ENCODE measurements around the gene MICOS13.
A peak's percentile ranks its signal among the peaks of the same experiment; 100 is the strongest.

MICOS13 gene, protein sequence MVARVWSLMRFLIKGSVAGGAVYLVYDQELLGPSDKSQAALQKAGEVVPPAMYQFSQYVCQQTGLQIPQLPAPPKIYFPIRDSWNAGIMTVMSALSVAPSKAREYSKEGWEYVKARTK

DNA sequence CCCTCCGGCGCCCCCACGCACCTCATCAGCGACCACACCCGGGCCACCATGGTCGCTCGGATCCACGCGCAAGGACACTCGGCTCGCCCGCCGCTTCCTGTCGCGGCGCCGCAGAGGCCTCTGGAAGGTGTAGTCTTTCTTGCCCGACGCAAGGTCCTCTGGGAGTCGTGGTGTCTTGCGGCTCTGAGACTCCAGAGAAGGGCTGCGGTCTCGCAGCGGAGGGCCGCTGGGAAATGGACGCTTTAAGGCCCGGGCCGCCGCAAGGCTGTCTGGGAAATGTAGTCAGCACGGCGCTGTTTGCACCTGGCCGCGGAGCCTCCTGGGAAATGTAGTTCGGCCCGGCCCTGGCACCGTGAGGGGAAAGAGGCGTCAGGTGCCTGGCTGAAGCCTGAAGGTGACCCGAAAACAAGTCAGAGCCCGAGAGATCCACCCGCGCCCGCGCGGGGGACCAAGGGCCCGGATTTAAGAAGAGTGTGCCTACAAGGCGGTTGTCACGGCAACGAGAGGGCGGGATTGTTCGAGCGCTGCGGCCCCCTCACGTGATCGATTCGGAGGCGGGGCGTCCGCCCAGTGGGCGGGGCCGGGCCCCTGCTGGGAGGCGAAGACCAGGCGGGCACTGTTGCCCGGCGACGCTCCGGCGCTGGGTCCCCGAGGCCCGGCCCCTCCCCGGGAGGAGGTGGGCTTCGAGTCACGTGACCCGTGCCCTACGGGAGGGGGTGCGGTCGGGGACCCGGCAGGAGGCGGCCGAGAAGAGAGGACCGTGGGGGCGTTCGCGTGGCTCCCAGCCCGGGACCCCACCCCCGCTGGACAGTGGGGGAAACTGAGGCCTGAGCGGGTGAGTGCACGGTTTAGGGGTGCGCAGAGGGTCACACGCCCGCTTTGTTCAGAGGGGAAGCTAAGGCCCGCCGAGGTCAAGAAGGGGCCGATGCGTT, at the start of gene MICOS13, which contains the start of gene HSD11B1L:
MICOS13 (minus strand) TSS at position 80 of the 932 bp plus-strand sequence; CDS start at position 50, 30 bp downstream.
HSD11B1L (plus strand) TSS at position 591 of the 932 bp plus-strand sequence. CDS start 3,806 bp downstream, outside the sequence.
- Mint-ChIP-seq H3K4me1 (ENCODE audit: low read depth) (peaks cover 22% of the 10 kb centered on the region), H3K4me3 (peak within 1 kb of the TSS; percentile 92), H3K27me3 (peaks cover 11% of the 10 kb centered on the region), H3K9me3 (no peaks in the 10 kb centered on the region), H3K36me3 (ENCODE audit: low read depth) (peaks cover 32% of the 10 kb centered on the region), H3K27ac (peak within 1 kb of the TSS; percentile 89)
- intact Hi-C loops (cut with micrococcal nuclease) = loop anchor here (1.0 to 2.0 kb wide), 2 partner anchors 40 to 58 kb away; partner anchors contain the start of genes CATSPERD, LONP1, SAFB and SAFB2

DNA sequence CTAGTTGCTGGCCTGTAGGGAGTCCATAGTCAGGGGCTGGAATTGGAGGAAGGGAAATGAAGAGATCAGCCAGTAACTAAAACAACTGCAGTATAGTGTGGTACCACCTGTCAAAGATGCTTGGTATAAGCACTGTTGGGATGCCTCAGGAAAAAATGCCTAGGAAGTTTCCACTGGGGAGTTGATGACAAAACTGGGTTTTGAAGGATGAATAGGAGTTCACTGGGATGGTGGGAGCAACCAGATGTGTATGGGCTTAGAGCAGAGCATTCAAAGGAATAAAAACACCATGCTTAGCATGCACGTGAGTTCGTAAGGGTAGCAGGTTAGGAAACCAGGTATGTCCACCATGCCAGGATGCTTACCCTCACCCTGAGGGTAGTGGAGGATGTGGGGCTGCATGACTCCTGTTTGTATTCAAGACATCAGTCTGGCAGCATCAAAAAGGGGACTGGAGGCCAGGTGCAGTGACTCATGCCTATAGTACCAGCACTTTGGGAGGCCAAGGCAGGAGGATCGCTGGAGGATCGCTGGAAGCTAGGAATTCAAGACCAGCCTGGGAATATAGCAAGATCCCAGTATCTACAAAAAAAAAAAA, 47.2 kb upstream of the MICOS13 start:
- no peaks in the 10 kb centered on the region for H3K9me3 Mint-ChIP-seq
- peaks cover 7% of the 10 kb centered on the region for H3K27me3 Mint-ChIP-seq
- no peak overlapping the region for H3K27ac Mint-ChIP-seq
- no peaks in the 10 kb centered on the region for H3K4me1 Mint-ChIP-seq (ENCODE audit: low read depth)
- no peak overlapping the region for H3K4me3 Mint-ChIP-seq
- no peaks in the 10 kb centered on the region for H3K36me3 Mint-ChIP-seq (ENCODE audit: low read depth)
- intact Hi-C loops (cut with micrococcal nuclease) = no loop called here

DNA sequence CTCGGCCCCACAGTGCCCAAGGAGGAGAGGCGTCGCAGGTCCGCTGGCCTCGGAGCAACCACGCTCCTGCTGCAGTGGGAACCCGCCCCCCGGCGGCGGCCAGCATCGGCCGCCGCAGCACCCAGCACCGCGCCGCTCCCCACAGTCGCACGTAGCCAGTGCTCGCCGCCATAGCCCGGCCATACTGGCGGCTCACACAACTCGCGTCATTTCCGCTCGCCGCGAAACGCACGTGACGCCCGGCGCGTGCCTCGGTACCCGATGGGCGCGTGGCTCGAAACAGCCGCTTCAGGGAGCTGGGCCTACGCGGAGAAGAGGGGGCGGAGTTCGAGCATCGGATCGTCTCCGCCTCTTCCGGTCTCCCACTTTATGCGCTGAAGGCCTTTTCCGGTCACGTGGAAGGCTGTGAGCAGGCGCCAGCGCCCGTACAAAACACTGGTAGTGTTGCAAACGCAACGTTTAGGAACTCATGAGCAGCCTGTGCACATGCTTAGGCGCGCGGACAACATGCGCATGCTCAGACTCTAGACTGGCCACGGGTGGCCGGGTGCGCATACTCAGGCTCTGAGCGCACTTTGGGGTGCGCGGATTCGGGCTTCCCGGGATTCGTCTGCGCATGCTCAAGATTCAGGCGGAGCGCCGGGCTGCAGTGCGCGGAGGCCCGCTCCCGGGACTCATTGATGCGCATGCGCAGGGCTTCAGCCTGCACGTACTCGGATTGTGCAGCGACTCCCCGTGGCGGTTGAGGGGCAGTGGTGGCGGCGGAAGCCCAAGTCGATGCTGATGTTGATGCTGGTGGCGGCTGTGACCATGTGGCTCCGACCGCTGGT, 39.9 kb upstream of the MICOS13 start, which contains the start of the genes CATSPERD and LONP1:
CATSPERD (plus strand) TSS at position 677 of the 830 bp plus-strand sequence; CDS start at position 778, 101 bp downstream.
LONP1 (minus strand) TSS at position 186 of the 830 bp plus-strand sequence; CDS start at position 172, 14 bp downstream.
- peaks cover 29% of the 10 kb centered on the region for H3K4me1 Mint-ChIP-seq (ENCODE audit: low read depth)
- peaks cover 13% of the 10 kb centered on the region for H3K36me3 Mint-ChIP-seq (ENCODE audit: low read depth)
- H3K9me3 Mint-ChIP-seq = no peaks in the 10 kb centered on the region
- intact Hi-C loops (cut with micrococcal nuclease) = loop anchor here (1.0 to 2.0 kb wide), 3 partner anchors 30 to 185 kb away; partner anchors contain the start of genes MICOS13, RPL36 and VMAC
- peaks cover 2% of the 10 kb centered on the region for H3K27me3 Mint-ChIP-seq
- peak within 1 kb of the TSS; percentile 93 for H3K27ac Mint-ChIP-seq
- H3K4me3 Mint-ChIP-seq = peak within 1 kb of the TSS; percentile 85

DNA sequence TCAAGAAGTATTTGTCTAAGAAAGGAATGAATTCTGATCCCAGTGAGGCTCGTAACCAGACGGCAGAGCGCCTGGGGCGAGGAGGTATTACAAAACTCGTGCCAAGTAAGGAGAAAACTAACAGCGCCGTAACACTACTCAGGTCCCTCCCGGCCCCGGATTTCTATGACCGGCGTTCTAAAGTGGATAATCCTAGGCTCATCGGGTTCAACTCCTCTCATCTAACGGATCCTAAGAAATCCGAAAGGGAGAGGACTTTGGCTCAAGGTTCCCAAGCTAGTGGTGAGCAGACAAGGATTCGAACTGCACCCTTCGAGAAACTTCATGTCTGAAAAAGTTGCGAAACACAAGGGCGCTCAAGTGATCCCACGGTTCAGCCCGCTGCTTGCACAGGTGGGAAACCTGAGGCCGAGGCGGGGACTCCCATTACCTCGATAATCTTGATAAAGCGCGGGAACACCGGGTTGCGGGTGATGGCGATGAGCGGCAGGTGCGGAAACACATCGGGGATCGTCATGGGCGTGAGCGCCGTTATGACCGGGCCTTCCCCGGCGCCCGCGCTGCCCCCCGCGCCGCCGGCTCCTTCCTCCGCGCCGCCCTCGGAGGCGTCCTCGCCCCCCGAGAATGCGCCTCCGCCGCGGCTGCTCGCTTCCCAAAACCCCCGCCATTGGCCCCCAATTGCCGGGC, 39.1 kb upstream of the MICOS13 start:
- Mint-ChIP-seq H3K27ac (peak overlapping the region; percentile 93), H3K27me3 (peaks cover 2% of the 10 kb centered on the region), H3K36me3 (ENCODE audit: low read depth) (peaks cover 18% of the 10 kb centered on the region), H3K4me3 (peak overlapping the region; percentile 85), H3K9me3 (no peaks in the 10 kb centered on the region), H3K4me1 (ENCODE audit: low read depth) (peaks cover 29% of the 10 kb centered on the region)
- intact Hi-C loops (cut with micrococcal nuclease) = no loop called here

DNA sequence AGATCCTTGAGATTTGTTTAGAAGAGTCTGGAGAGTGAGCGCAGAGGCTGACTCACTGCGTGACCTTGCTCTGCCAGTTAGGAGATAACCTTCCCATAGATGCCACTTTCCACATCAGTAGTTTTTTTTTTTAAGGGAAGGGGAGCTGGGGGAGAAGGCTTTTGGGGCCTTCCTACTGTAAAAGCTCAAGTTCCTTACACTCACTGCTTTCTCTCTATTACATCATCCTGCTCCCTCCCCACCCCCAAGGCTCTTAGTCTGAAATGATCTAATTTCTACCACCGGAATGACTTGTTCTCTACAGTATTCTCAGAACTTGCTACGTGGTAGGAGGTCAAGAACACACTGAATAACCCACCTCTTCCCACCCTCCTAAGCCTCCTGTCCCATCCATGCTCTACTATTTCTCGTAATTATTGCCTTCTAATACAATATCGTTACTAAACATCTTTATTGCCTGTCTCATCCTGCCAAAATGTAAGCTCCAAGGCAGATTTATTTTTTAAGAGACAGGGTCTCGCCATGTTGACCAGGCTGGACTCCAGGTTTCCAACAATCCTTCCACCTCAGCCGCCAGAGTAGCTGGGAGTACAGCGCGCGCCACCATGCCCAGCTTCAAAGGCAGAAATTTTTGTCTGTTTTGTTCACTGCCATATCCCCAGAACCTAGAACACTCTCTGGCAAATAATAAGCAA, 38.4 kb upstream of the MICOS13 start:
- H3K4me1 Mint-ChIP-seq (ENCODE audit: low read depth) = peaks cover 29% of the 10 kb centered on the region
- peaks cover 2% of the 10 kb centered on the region for H3K27me3 Mint-ChIP-seq
- peak overlapping the region; percentile 93 for H3K27ac Mint-ChIP-seq
- H3K4me3 Mint-ChIP-seq = peak overlapping the region; percentile 85
- H3K36me3 Mint-ChIP-seq (ENCODE audit: low read depth) = peaks cover 25% of the 10 kb centered on the region
- H3K9me3 Mint-ChIP-seq = no peaks in the 10 kb centered on the region
- intact Hi-C loops (cut with micrococcal nuclease) = no loop called here

DNA sequence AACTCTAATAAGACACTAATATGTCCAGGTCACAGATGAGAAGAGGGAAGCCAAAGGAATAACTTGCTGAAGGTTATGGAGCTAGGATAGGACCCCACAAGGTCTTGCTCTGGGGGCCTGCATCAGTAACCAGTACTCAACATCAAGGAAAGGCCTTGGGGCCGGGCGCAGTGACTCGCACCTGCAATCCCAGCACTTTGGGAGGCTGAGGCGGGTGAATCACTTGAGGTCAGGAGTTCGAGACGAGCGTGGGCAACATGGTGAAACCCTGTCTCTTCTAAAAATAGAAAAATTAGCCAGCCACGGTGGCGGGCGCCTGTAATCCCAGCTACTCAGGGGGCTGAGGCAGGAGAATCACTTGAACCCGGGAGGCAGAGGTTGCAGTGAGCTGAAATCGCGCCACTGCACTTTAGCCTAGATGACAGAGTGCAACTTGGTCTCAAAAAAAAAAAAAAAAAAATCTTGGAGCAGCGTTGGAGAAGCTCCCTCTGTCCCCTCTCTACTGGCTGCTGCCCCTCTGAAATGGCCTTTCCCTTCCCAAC, 37.8 kb upstream of the MICOS13 start:
- Mint-ChIP-seq H3K4me1 (ENCODE audit: low read depth) (peaks cover 29% of the 10 kb centered on the region), H3K4me3 (peak overlapping the region; percentile 85), H3K36me3 (ENCODE audit: low read depth) (peaks cover 31% of the 10 kb centered on the region), H3K27me3 (peaks cover 2% of the 10 kb centered on the region), H3K27ac (peak overlapping the region; percentile 93), H3K9me3 (no peaks in the 10 kb centered on the region)
- intact Hi-C loops (cut with micrococcal nuclease) = no loop called here

DNA sequence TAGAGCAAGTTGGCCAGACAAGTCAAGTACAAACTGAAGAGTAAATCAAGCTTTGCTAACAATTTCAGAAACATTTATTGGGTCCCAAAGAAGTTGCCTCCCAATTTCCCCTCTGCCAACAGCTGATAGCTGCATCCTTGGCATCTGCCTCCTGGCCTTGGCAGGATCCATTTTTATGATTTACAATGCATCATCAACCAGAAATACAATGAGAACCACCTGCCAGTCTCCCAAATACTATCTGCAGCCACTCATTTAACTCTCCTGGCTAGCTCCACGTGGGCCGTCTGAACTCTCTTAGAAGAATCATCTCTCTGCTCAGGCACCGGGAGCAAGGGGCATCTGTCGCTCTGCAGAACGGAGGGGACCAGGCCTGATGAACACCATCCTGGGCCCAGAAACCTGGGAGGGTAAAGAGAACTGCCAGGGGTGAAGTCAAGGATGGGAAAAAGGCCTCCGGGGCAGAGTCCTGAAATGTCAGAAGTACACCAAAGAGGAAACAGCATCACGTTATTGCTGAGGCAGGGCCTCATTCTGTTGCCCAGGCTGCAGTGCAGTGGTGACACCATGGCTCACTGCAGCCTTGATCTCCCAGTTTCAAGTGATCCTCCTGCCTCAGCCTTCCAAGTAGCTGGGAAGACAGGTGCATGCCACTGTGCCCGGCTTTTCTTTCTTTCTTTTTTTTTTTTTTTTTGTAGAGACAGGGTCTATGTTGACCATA, 37.1 kb upstream of the MICOS13 start:
- Mint-ChIP-seq H3K36me3 (ENCODE audit: low read depth) (peaks cover 39% of the 10 kb centered on the region), H3K27ac (peak overlapping the region; percentile 93)

DNA sequence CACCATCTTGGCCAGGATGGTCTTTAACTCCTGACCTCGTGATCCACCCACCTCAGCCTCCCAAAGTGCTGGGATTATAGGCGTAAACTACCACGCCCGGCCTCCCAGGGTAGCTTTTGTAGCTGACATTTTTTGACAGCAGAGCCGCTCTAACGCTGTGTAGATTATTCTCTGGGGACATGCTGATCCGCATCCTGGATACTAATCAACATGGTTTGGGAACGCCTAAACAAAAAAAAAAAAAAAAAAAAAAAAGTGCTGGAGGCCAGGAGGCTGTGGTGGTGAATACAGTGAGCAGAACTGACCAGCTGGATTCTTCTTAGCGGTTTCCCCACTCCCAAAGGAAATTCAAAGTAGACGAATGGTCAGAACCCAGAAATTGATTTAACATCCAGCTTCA, 34.5 kb upstream of the MICOS13 start:
- Mint-ChIP-seq H3K4me3 (no peak overlapping the region), H3K4me1 (ENCODE audit: low read depth) (peaks cover 25% of the 10 kb centered on the region), H3K27ac (no peak overlapping the region), H3K9me3 (no peaks in the 10 kb centered on the region), H3K27me3 (no peaks in the 10 kb centered on the region), H3K36me3 (ENCODE audit: low read depth) (peaks cover 64% of the 10 kb centered on the region)
- intact Hi-C loops (cut with micrococcal nuclease) = no loop called here

More for the DNA sequence above, 37.1 kb upstream of the MICOS13 start:
- Mint-ChIP-seq H3K4me1 (ENCODE audit: low read depth) (peaks cover 29% of the 10 kb centered on the region), H3K4me3 (no peak overlapping the region), H3K9me3 (no peaks in the 10 kb centered on the region), H3K27me3 (no peaks in the 10 kb centered on the region)
- intact Hi-C loops (cut with micrococcal nuclease) = no loop called here

DNA sequence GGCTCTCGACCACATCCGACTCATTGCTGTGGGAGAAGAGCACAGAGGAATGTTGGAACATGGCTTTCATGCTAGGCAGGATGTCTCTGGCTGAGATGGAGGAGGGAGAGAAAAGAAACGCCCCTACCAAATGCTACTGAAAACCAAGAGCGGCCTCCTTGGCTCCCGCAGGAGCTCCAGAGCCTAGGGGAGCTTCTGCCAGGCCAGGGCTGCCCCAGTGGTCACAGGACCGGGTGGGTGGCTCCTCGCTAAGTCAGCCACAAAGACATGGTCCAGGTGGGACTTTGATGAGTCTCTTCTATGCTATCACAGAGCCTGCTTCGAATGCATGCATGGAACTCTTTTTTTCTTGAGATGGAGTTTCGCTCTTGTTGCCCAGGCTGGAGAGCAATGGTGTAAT, 32.9 kb upstream of the MICOS13 start:
- Mint-ChIP-seq H3K4me1 (ENCODE audit: low read depth) (peaks cover 14% of the 10 kb centered on the region), H3K9me3 (no peaks in the 10 kb centered on the region), H3K27me3 (no peaks in the 10 kb centered on the region), H3K36me3 (ENCODE audit: low read depth) (peaks cover 80% of the 10 kb centered on the region), H3K27ac (no peak overlapping the region), H3K4me3 (no peak overlapping the region)
- intact Hi-C loops (cut with micrococcal nuclease) = no loop called here

DNA sequence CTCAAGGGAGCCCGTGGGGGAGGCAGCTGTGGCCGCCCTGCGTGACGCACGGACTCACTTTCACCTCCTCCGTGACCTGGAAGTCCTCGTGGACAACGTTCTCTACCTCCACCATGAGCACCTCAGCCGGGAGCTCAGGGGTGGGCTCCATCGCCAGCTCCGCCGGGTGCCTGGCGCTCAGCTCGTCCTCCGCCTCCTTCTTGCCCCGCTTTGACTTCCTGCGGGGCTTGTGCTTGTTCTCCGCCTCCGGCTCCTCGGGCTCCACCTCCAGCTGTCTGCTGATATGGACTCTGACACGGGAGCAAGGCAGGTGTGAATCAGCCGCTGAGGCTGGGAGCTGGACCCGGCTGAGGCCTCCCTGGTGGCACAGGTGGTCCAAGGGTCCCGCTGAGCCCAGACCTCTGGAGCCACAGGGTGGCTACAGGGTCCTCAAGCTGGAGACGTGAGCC, 31.4 kb upstream of the MICOS13 start:
- Mint-ChIP-seq H3K4me1 (ENCODE audit: low read depth) (no peaks in the 10 kb centered on the region), H3K9me3 (no peaks in the 10 kb centered on the region), H3K27me3 (no peaks in the 10 kb centered on the region), H3K4me3 (no peak overlapping the region), H3K27ac (no peak overlapping the region), H3K36me3 (ENCODE audit: low read depth) (peaks cover 82% of the 10 kb centered on the region)
- intact Hi-C loops (cut with micrococcal nuclease) = no loop called here

DNA sequence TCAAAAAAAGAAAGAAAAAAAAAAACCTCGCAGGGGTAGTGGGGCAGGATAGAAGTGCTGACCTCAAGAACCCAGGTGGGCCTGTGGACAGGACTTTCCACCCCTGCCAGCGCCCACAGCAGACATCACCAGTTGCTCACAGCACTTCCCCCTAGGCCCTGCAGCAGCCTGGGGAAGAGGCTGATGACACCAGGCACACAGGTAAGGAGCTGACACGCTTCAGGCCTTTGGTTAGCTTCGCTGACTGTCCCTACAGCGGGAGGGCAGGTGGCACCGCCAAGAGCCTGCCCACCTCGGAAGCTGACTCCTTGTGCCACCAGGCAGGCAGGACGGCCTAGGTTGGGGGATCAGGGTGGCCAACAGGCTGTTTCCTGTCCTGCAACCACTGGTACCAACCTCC, 30.7 kb upstream of the MICOS13 start:
- no peak overlapping the region for H3K27ac Mint-ChIP-seq
- no peaks in the 10 kb centered on the region for H3K4me1 Mint-ChIP-seq (ENCODE audit: low read depth)
- H3K36me3 Mint-ChIP-seq (ENCODE audit: low read depth) = peaks cover 89% of the 10 kb centered on the region
- no peaks in the 10 kb centered on the region for H3K9me3 Mint-ChIP-seq
- no peak overlapping the region for H3K4me3 Mint-ChIP-seq
- no peaks in the 10 kb centered on the region for H3K27me3 Mint-ChIP-seq
- intact Hi-C loops (cut with micrococcal nuclease) = no loop called here

Measured in dendritic cell treated with granulocyte-macrophage colony-stimulating factor and Interleukin-4, amounts not matched to agents 40 ng/mL and 50 ng/mL, for 4 days (primary cell).